ENCODE results near the gene PNKD.

PNKD gene

GRCh38 chr2:218363736-218364135 is 93.4 kb downstream of the PNKD start:
- Histone ChIP-seq H3K36me3 (ENCODE audit: insufficient read depth, low read length) (no peaks in the 10 kb centered on the region), H3K4me1 (ENCODE audit: insufficient read depth, low read length, poor library complexity, severe bottlenecking) (no peaks in the 10 kb centered on the region), H3K79me2 (ENCODE audit: insufficient read depth, low read length) (no peaks in the 10 kb centered on the region), H3K27me3 (ENCODE audit: insufficient read depth, low read length, poor library complexity, severe bottlenecking) (no peaks in the 10 kb centered on the region), H3K9me3 (ENCODE audit: insufficient read depth, low read depth, low read length) (no peaks in the 10 kb centered on the region), H3K4me2 (ENCODE audit: low read depth, low read length, poor library complexity, severe bottlenecking) (no peak overlapping the region), H3K9me2 (replicated peaks; ENCODE audit: low read depth, low read length) (no peaks in the 10 kb centered on the region), H3F3A (ENCODE audit: low read depth) (no peaks in the 10 kb centered on the region), H3K4me3 (ENCODE audit: low read length, poor library complexity, severe bottlenecking) (no peak overlapping the region), H2AFZ (ENCODE audit: low read length) (no peak overlapping the region), H3K9ac (ENCODE audit: low read depth, low read length, poor library complexity, severe bottlenecking) (no peak overlapping the region), H4K20me1 (ENCODE audit: insufficient read depth, low read length, poor library complexity, severe bottlenecking) (no peaks in the 10 kb centered on the region)
- TF ChIP-seq EZH2phosphoT487 (IDR thresholded peaks at IDR 0.05; ENCODE audit: borderline replicate concordance): no peak
- no peak for TF ChIP-seq CTCF (conservative IDR thresholded peaks at IDR 0.05; ENCODE audit: low read length)

GRCh38 chr2:218364196-218364595 is 93.9 kb downstream of the PNKD start:
- H3K27me3 ChIP-seq (ENCODE audit: insufficient read depth, low read length, poor library complexity, severe bottlenecking): no peaks in the 10 kb centered on the region
- no peak for TF ChIP-seq CTCF (conservative IDR thresholded peaks at IDR 0.05; ENCODE audit: low read length)
- no peak for TF ChIP-seq EZH2phosphoT487 (IDR thresholded peaks at IDR 0.05; ENCODE audit: borderline replicate concordance)
- no peak overlapping the region for H3K4me2 ChIP-seq (ENCODE audit: low read depth, low read length, poor library complexity, severe bottlenecking)
- H3K9ac ChIP-seq (ENCODE audit: low read depth, low read length, poor library complexity, severe bottlenecking): no peak overlapping the region
- H3F3A ChIP-seq (ENCODE audit: low read depth): no peaks in the 10 kb centered on the region
- no peak overlapping the region for H2AFZ ChIP-seq (ENCODE audit: low read length)
- H3K9me2 ChIP-seq (replicated peaks; ENCODE audit: low read depth, low read length): no peaks in the 10 kb centered on the region
- no peaks in the 10 kb centered on the region for H4K20me1 ChIP-seq (ENCODE audit: insufficient read depth, low read length, poor library complexity, severe bottlenecking)
- H3K79me2 ChIP-seq (ENCODE audit: insufficient read depth, low read length): no peaks in the 10 kb centered on the region
- no peaks in the 10 kb centered on the region for H3K4me1 ChIP-seq (ENCODE audit: insufficient read depth, low read length, poor library complexity, severe bottlenecking)
- H3K4me3 ChIP-seq (ENCODE audit: low read length, poor library complexity, severe bottlenecking): no peak overlapping the region
- no peaks in the 10 kb centered on the region for H3K9me3 ChIP-seq (ENCODE audit: insufficient read depth, low read depth, low read length)
- no peaks in the 10 kb centered on the region for H3K36me3 ChIP-seq (ENCODE audit: insufficient read depth, low read length)

- Histone ChIP-seq H3K9me3 (ENCODE audit: insufficient read depth, low read depth, low read length) (no peaks in the 10 kb centered on the region), H3K4me2 (ENCODE audit: low read depth, low read length, poor library complexity, severe bottlenecking) (peak overlapping the region; percentile 61), H3K9me2 (replicated peaks; ENCODE audit: low read depth, low read length) (no peaks in the 10 kb centered on the region), H3F3A (ENCODE audit: low read depth) (no peaks in the 10 kb centered on the region), H4K20me1 (ENCODE audit: insufficient read depth, low read length, poor library complexity, severe bottlenecking) (no peaks in the 10 kb centered on the region), H3K27me3 (ENCODE audit: insufficient read depth, low read length, poor library complexity, severe bottlenecking) (no peaks in the 10 kb centered on the region), H3K4me3 (ENCODE audit: low read length, poor library complexity, severe bottlenecking) (peak overlapping the region; percentile 67), H3K79me2 (ENCODE audit: insufficient read depth, low read length) (no peaks in the 10 kb centered on the region), H2AFZ (ENCODE audit: low read length) (no peak overlapping the region), H3K9ac (ENCODE audit: low read depth, low read length, poor library complexity, severe bottlenecking) (peak overlapping the region; percentile 64), H3K36me3 (ENCODE audit: insufficient read depth, low read length) (no peaks in the 10 kb centered on the region), H3K4me1 (ENCODE audit: insufficient read depth, low read length, poor library complexity, severe bottlenecking) (peaks cover 6% of the 10 kb centered on the region)
- TF ChIP-seq EZH2phosphoT487 (IDR thresholded peaks at IDR 0.05; ENCODE audit: borderline replicate concordance) (no peak), CTCF (conservative IDR thresholded peaks at IDR 0.05; ENCODE audit: low read length) (no peak)
These were observed 96.5 kb downstream of the PNKD start for GRCh38 chr2:218366621-218367414.
